ENCODE measurements around the gene PLA2G12B. TPM values are rescaled to one million over a fixed set of nuclear protein-coding genes. Genes with fewer than 3 reads are reported as not detected.
"Not testable (repeated sequence)": the region's sequence is repeated elsewhere in the genome, so short reads cannot be mapped to it uniquely, and the experiment has no call there.

PLA2G12B gene
- total RNA-seq, 3 donors from 2014 or later (not counting 1 experiment from before 2014, with no cell fraction given) = not detected

- no peaks in the 10 kb centered on the region for H3K36me3 Mint-ChIP-seq
- TF ChIP-seq CTCF (IDR thresholded peaks at IDR 0.05) = no peak
- no peak overlapping the region for H3K4me3 ChIP-seq (ENCODE audit: low read length)
- no peaks in the 10 kb centered on the region for H3K36me3 ChIP-seq (ENCODE audit: control insufficient read depth, insufficient read depth, low read length)
- H3K27ac ChIP-seq (ENCODE audit: low read length) = no peak overlapping the region
- H3K27me3 ChIP-seq (ENCODE audit: control insufficient read depth, insufficient read depth, low read length) = no peaks in the 10 kb centered on the region
- ATAC-seq (no peak), DNase-seq (no peak)
- H3K4me3 Mint-ChIP-seq = no peak overlapping the region
- no peaks in the 10 kb centered on the region for H3K4me1 ChIP-seq (ENCODE audit: control insufficient read depth, insufficient read depth, low read length)
- WGBS (ENCODE audit: insufficient coverage) = 100% methylated on average over 1 of the region's 2 CpGs
- H3K9me3 ChIP-seq (ENCODE audit: control insufficient read depth, insufficient read depth, low read length) = no peaks in the 10 kb centered on the region
- no peak overlapping the region for H3K27ac Mint-ChIP-seq
- H3K4me1 Mint-ChIP-seq = no peaks in the 10 kb centered on the region
- H3K9me3 Mint-ChIP-seq = no peaks in the 10 kb centered on the region
- H3K27me3 Mint-ChIP-seq (ENCODE audit: low read depth in 2 of 2) = no peaks in the 10 kb centered on the region
- intact Hi-C loops (cut with micrococcal nuclease) = no loop called here
Observed at GRCh38 chr10:72997099-72997498, 42.5 kb upstream of the PLA2G12B start.

GRCh38 chr10:72995459-72995858 lies 40.9 kb upstream of the PLA2G12B start:
- H3K9me3 ChIP-seq (ENCODE audit: control insufficient read depth, insufficient read depth, low read length); H3K4me1 ChIP-seq (ENCODE audit: control insufficient read depth, insufficient read depth, low read length); H3K27me3 Mint-ChIP-seq (ENCODE audit: low read depth in 2 of 2); H3K27ac Mint-ChIP-seq; ATAC-seq; H3K27ac ChIP-seq (ENCODE audit: low read length); H3K4me3 Mint-ChIP-seq; H3K9me3 Mint-ChIP-seq; H3K36me3 Mint-ChIP-seq; H3K4me3 ChIP-seq (ENCODE audit: low read length); DNase-seq; H3K27me3 ChIP-seq (ENCODE audit: control insufficient read depth, insufficient read depth, low read length); intact Hi-C loops (cut with micrococcal nuclease); H3K4me1 Mint-ChIP-seq; H3K36me3 ChIP-seq (ENCODE audit: control insufficient read depth, insufficient read depth, low read length): not testable (repeated sequence)

- intact Hi-C loops (cut with micrococcal nuclease); H3K4me3 ChIP-seq (ENCODE audit: low read length); H3K4me1 Mint-ChIP-seq; H3K27me3 Mint-ChIP-seq (ENCODE audit: low read depth in 2 of 2); H3K9me3 Mint-ChIP-seq; H3K27ac Mint-ChIP-seq; H3K4me3 Mint-ChIP-seq; H3K27ac ChIP-seq (ENCODE audit: low read length); ATAC-seq; H3K36me3 Mint-ChIP-seq; H3K9me3 ChIP-seq (ENCODE audit: control insufficient read depth, insufficient read depth, low read length); H3K27me3 ChIP-seq (ENCODE audit: control insufficient read depth, insufficient read depth, low read length); DNase-seq; H3K4me1 ChIP-seq (ENCODE audit: control insufficient read depth, insufficient read depth, low read length); H3K36me3 ChIP-seq (ENCODE audit: control insufficient read depth, insufficient read depth, low read length): not testable (repeated sequence)
- 95% methylated on average over 7 of the region's 7 CpGs for WGBS (ENCODE audit: insufficient coverage)
Observed at GRCh38 chr10:72989771-72990170, 35.2 kb upstream of the PLA2G12B start.

- 97% methylated on average over 3 of the region's 4 CpGs for WGBS (ENCODE audit: insufficient coverage)
- H3K4me3 ChIP-seq (ENCODE audit: low read length); ATAC-seq; H3K4me1 ChIP-seq (ENCODE audit: control insufficient read depth, insufficient read depth, low read length); H3K4me1 Mint-ChIP-seq; H3K36me3 Mint-ChIP-seq; H3K36me3 ChIP-seq (ENCODE audit: control insufficient read depth, insufficient read depth, low read length); H3K27me3 ChIP-seq (ENCODE audit: control insufficient read depth, insufficient read depth, low read length); H3K4me3 Mint-ChIP-seq; DNase-seq; H3K27ac Mint-ChIP-seq; H3K27ac ChIP-seq (ENCODE audit: low read length); intact Hi-C loops (cut with micrococcal nuclease); H3K9me3 Mint-ChIP-seq: not testable (repeated sequence)
- H3K9me3 ChIP-seq (ENCODE audit: control insufficient read depth, insufficient read depth, low read length) = peaks cover 16% of the 10 kb centered on the region
- H3K27me3 Mint-ChIP-seq (ENCODE audit: low read depth in 2 of 2) = peaks cover 3 to 19% of the 10 kb centered on the region in 2 donors
Observed at GRCh38 chr10:72984618-72985017, 30.0 kb upstream of the PLA2G12B start.

GRCh38 chr10:72981882-72982529 lies 27.4 kb upstream of the PLA2G12B start:
- no peak overlapping the region for H3K27ac Mint-ChIP-seq
- H3K36me3 Mint-ChIP-seq = peaks cover 34% of the 10 kb centered on the region
- no peak for DNase-seq
- ATAC-seq = no peak
- H3K27me3 Mint-ChIP-seq (ENCODE audit: low read depth in 2 of 2) = peaks cover 3 to 23% of the 10 kb centered on the region in 2 donors
- Histone ChIP-seq H3K27ac (ENCODE audit: low read length) (no peak overlapping the region), H3K27me3 (ENCODE audit: control insufficient read depth, insufficient read depth, low read length) (peaks cover 5% of the 10 kb centered on the region), H3K36me3 (ENCODE audit: control insufficient read depth, insufficient read depth, low read length) (no peaks in the 10 kb centered on the region), H3K4me3 (ENCODE audit: low read length) (no peak overlapping the region), H3K9me3 (ENCODE audit: control insufficient read depth, insufficient read depth, low read length) (peaks cover 16% of the 10 kb centered on the region), H3K4me1 (ENCODE audit: control insufficient read depth, insufficient read depth, low read length) (no peaks in the 10 kb centered on the region)
- 80% methylated on average over 1 of the region's 2 CpGs for WGBS (ENCODE audit: insufficient coverage)
- H3K9me3 Mint-ChIP-seq = peaks cover 9 to 27% of the 10 kb centered on the region in 2 donors
- no peak overlapping the region for H3K4me3 Mint-ChIP-seq
- H3K4me1 Mint-ChIP-seq = no peaks in the 10 kb centered on the region
- TF ChIP-seq CTCF (IDR thresholded peaks at IDR 0.05) = no peak
- intact Hi-C loops (cut with micrococcal nuclease) = no loop called here

Measured in natural killer cell (primary cell).